SH-SY5Y (cell line): ENCODE measurements around the gene LMBR1.

Experiments used
- GATA2 ChIP-seq: IDR thresholded peaks from 2 replicates; pipeline ENCODE4 v1.6.1; 2011; ENCODE audit warnings: mild to moderate bottlenecking, low read depth, low read length
- GATA3 ChIP-seq: IDR thresholded peaks from 2 replicates; pipeline ENCODE4 v1.6.1; 2011; ENCODE audit warnings: low read depth, mild to moderate bottlenecking, low read length, moderate library complexity

DNA sequence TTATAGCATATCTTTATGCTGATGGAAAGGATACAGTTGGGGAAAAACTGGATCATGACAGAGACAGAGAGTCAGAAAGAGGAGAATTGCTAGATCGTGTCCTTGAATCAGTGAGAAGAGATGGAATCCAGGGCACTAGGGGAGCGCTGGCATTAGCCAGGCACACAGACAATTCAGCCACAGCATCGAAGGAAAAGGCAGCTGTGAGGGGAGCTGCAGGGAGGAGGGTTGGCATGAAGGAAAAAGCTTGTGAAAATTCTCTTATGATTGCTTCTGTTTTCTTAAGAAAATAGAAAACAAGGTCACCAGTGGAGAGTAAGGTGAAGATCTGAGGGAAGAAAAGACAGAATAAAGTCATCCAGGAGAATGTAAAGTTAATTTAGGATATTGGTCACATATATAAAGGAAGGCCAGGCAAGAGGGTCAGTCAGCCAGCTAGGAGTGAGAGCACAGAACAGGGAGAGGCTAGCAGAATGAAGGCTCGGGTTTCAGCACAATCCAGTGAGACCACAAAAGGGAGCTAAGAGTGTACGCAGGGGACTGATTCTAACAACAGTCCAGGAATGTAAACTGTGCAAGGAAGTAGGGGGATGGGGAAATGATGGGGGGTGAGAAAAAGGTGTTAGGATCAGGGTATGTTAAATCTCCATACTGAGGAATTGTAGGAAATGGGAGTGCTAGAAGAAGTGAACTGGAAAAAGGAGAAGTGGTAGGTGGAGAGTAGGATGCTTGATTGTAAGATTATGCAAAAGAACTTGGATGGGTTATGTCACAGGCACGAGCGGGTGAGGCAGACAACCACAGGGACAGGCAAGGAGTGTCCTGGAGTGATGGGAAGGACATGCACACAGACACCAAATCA lies 140.4 kb downstream of the LMBR1 start:
- no peak for TF ChIP-seq GATA2
- no peak for TF ChIP-seq GATA3
